ENCODE results near the gene HBB.

The HBB gene

GRCh38 chr11:5247472-5248192 is 20.8 kb upstream of the HBB start:
- no peak for DNase-seq (ENCODE audit: low read depth)

GRCh38 chr11:5246772-5247471 is 20.1 kb upstream of the HBB start:
- DNase-seq (ENCODE audit: low read depth), result no peak

- DNase-seq (ENCODE audit: low read depth), result no peak
Observed at GRCh38 chr11:5245155-5245554, 18.3 kb upstream of the HBB start.

DNA sequence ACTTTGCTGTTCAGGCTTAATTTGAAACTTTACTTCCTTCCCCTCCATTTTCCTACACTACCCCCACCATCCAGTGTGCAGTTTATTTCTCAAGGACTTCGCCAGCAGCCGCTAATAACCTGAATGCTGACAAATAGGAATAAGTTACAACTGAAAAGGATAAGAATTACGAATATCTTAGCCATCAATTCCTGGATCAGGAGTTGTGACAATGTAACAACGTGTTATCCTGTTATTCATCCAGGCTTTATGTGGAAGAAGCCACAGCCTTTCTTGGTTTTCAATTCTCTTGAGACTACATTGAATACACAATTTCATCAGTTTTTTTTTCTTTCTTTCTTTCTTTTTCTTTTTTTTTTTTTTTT is 16.9 kb upstream of the HBB start:
- no peak for DNase-seq (ENCODE audit: low read depth)

GRCh38 chr11:5242933-5243815 is 16.3 kb upstream of the HBB start:
- no peak for DNase-seq (ENCODE audit: low read depth)

- no peak for DNase-seq (ENCODE audit: low read depth)
Observed at GRCh38 chr11:5242208-5242607, 15.3 kb upstream of the HBB start.

- no peak for DNase-seq (ENCODE audit: low read depth)
Observed at GRCh38 chr11:5241458-5241857, 14.6 kb upstream of the HBB start.

GRCh38 chr11:5240458-5240857 is 13.6 kb upstream of the HBB start:
- DNase-seq (ENCODE audit: low read depth), result no peak

DNA sequence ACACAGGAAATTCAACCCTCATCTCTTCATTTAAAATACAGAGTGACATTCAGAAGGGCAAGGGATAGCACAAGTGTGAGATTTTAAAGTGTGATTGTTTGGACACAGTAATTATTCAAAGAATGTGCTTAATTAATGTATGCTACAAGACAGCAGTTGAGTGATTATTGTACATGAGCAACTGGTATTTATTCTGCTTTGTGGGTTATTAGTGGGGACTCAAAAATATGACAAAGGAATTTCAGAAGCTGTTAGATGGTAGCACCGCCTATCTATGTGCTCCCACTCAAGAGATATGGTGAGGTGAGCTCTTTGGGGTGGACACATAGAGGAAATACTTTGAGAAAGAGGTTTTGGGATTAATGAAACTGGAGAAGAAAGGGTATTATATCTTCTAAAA is 13.2 kb upstream of the HBB start:
- DNase-seq (ENCODE audit: low read depth), result no peak

GRCh38 chr11:5239046-5239445 is 12.2 kb upstream of the HBB start:
- DNase-seq (ENCODE audit: low read depth), result no peak

DNA sequence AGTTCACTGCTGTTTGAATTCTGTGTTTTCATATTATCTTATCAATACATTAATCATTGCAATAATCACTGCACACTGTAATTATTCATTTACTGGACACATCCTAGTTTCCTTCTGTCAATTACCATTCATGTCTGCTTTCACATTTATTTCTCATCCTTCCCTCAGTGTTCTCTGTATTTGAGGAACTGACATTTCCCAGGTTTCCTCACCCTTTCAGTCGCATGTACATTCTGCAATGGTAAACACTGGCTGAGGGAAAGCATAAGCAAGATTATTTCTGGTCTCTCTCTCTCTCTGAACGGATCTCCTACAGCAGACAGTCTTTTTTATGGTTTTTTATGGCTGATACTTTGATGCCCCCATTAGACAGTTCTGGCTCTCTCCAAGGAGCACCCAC is 11.6 kb upstream of the HBB start:
- DNase-seq (ENCODE audit: low read depth), result no peak

DNA sequence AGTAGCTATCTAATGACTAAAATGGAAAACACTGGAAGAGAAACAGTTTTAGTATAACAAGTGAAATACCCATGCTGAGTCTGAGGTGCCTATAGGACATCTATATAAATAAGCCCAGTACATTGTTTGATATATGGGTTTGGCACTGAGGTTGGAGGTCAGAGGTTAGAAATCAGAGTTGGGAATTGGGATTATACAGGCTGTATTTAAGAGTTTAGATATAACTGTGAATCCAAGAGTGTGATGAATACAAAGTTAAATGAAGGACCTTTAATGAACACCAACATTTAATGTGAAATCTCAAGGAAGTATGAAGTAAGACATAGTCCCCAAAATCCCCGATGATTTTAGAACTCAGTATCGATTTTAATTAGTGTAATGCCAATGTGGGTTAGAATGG is 10.5 kb upstream of the HBB start:
- no peak for DNase-seq (ENCODE audit: low read depth)

GRCh38 chr11:5235364-5236095 is 8.7 kb upstream of the HBB start:
- no peak for DNase-seq (ENCODE audit: low read depth)

DNA sequence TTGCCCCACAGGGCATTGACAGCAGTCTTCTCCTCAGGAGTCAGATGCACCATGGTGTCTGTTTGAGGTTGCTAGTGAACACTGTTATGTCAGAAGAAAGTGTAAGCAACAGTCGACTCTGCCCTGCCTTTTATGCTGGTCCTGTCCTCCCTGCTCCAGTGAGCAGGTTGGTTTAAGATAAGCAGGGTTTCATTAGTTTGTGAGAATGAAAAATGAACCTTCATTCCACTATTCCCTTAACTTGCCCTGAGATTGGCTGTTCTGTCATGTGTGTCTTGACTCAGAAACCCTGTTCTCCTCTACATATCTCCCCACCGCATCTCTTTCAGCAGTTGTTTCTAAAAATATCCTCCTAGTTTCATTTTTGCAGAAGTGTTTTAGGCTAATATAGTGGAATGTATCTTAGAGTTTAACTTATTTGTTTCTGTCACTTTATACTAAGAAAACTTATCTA is 7.5 kb upstream of the HBB start, which contains the start of gene HBD:
Gene HBD (minus strand): TSS at position 103 of the 454 bp plus-strand sequence. CDS start 50 bp downstream, at position 53.
- no peak for DNase-seq (ENCODE audit: low read depth)

DNA sequence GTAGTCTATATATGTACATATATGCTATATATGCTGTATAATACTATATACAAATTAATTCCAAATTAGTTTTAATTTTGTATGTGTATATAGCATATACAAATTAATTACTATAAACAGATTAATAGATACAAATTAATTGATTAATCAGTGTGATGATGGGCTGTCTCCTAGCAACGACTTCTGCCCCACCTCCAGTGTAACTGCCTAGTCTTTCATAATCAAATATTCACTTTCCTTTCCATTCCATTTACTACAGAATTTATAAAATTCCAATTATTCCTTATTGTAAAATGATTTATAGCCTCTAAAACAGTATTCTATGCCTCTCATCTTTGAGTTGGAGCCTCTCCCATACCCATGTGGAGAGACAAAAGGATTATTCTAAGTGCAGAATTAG is 6.4 kb upstream of the HBB start:
- DNase-seq (ENCODE audit: low read depth), result no peak

DNA sequence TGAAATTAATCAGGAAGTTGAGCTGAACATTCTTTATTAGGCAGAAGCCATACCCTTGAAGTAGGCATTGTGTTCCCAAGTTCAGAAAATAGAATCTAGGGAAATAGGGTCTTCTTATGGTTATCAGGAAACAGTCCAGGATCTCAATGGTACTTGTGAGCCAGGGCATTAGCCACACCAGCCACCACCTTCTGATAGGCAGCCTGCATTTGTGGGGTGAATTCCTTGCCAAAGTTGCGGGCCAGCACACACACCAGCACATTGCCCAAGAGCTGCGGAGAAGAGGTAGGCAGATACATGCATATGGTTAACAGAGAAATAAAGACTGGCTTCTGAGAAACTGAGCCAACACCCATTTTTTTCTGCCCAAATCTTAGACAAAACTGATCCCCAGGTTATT is 6.0 kb upstream of the HBB start:
- no peak for DNase-seq (ENCODE audit: low read depth)

DNA sequence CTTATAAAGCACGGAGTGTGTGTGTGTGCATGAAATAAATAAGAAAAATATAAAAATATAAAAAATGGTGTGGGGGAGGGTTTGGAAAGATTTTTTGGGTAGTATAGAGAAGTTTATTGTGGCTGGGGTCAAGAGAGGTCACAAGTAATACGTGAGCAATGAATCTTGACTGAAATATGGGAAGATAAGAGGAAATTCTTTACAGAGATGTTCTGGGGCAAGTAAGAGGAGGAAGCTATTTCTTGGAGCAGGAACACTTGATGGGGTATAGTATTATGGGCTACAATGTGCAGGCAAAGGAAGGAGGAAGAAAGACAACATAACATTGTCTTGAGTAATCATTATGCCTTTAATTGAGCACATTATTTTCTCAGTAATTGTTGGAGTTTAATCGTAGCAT is 5.3 kb upstream of the HBB start:
- DNase-seq (ENCODE audit: low read depth), result no peak

DNA sequence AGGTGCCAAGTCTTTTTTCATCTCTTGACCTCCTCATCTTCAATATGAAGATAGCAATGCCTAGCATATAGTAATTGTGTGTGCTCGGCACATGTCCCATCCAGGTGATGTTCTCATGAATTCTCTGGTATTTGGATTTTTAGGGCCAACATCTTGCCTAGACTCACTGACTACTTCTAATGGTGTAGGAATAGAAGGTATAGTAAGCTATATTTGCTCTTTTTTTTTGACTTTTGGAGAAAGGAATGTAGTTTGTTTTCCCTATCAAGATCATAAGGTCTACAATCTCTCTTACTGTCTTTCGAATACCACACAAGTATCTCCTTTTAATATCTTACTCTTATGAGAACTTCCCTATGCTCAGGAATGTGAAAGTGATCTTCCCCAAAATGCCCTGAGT is 4.2 kb upstream of the HBB start:
- DNase-seq (ENCODE audit: low read depth), result no peak

DNA sequence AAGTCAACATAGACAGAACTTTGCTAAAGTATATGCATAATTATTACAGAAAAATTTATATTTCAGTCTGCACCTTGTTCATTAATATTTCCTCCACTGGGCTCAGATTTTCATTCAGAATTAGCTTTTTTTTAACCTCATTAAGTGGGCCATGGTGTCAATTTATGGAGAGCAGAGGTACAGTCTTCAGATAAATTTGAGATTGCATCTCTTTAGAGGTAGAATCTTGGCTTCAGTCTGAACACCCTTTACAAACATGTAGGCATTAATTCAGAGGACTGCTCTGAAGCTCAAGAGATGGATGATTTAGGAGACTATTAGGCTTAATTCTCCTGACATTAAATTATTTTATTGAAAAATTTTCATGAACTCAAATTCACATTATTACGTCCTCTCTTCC is 3.4 kb upstream of the HBB start:
- no peak for DNase-seq (ENCODE audit: low read depth)

DNA sequence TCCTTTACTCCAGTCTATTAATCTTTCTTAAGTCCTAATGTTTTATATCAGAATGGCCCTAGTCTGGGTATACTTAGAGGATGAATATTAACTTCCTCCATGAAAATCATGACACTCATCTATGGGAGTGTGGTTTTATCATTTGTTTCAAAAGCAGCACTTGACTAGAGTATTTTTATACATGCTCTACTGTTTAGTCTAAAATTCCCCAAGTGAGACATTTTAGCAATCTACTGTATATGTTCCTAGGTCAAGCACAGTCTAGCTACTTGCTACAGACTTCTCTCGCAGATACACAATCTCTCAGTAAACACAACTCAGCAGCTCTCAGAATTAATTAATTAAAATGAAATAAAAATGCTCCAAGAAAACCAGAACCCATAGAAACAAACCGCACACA is 2.9 kb upstream of the HBB start:
- no peak for DNase-seq (ENCODE audit: low read depth)

DNA sequence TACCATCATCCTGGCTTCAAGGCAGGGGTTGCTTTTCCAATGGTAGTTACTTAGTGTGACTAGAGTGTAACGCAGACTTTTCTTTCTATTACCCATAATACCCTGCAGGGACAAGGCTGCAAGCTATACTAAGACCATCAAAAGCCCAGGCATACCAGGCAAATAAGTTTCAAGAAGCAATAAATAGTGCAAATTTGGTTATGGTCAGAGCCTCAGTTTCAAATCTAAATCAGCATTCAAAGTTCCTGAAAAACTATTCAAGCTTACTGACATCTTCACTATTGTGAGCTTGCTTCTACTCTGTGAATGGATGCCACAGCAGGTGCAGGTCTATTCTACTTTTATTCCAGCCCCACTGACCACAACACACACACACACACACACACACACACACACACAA is 2.5 kb upstream of the HBB start:
- DNase-seq (ENCODE audit: low read depth), result no peak

- no peak for DNase-seq (ENCODE audit: low read depth)
Observed at GRCh38 chr11:5228124-5228523, 1.3 kb upstream of the HBB start.

Measured in activated T-helper 1 cell treated with Interleukin-2 at 50 U/mL for 16 hours (primary cell).